ENCODE results near the gene PTPRK.
"Not testable (repeated sequence)": the region's sequence is repeated elsewhere in the genome, so short reads cannot be mapped to it uniquely, and the experiment has no call there.

Gene PTPRK

DNA sequence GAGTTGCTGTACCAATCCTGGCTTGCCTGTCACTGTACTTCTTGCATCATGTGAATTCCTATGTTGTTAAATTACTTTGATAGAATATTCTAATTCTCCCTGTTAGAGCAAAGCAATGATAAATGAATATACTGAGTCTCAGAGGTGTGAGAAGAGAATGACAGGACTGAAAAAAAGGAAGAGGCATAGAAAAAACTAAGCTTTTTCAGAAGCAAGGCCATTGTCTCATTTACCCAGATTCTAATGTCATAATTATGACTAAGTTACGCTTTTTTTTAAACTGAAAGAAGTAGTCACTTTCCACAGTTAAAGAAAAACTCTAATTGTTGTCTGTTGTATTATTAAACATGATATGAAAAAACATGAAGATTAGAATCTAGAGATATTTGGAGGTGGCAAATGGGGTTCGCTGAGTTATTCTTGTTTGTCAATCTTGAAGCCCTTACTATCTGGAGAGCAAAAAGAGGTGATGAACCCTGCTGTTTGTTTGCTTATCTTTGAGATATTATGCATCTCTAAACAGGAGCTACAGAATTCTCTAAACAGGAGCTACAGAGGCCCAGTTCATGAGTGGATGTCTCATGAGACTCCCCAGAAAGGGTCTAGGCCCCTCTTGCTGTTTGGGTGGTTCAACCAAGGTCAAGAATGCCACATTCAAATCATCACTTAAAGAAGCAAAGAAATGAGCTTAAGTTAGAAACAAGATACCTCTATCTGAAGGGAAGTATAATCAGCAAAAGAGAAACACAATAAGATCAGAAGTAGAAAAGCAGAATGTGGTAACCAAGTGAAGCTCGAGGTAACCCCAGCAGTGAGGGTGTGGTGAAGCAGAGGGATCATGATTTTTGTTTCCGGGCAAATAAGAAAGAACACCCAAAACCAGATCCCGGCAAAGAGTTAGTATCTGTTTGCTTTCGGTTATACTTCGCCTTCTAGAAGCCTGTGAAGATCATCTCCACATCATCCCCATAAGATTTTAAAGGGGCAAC, 586.3 kb downstream of the PTPRK start:
- H3K4me1 Mint-ChIP-seq = peaks cover 44% of the 10 kb centered on the region
- peak overlapping the region; percentile 75 for H3K27ac Mint-ChIP-seq
- peak overlapping the region; percentile 32 for H3K4me3 Mint-ChIP-seq
- DNase-seq (ENCODE audit: low spot score in 2 of 2) (peak in 1 of 2 donors; percentile 71), ATAC-seq (peak; percentile 95)
- peaks cover 7% of the 10 kb centered on the region for H3K36me3 Mint-ChIP-seq
- peaks cover 4% of the 10 kb centered on the region for H3K9me3 Mint-ChIP-seq

DNA sequence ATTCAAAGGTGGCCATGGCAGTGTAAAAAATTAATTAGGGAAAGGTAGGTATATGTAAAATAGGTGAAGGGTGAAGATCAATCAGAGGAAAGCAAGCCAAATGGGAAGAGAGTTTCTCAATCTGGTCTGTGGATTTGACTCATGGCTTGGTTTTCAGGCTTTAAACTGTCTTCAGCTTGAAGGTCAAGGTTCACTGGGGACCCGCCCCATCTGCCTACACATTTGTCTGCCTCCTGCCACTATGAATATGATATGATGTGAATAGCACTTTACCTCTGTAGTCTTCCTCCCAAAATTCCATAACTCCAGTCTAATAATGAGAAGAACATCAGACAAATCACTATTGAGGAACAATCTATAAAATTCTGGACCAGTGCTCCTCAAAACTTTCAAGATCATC, 587.3 kb downstream of the PTPRK start:
- Mint-ChIP-seq H3K4me3 (peak overlapping the region; percentile 26), H3K36me3 (peaks cover 5% of the 10 kb centered on the region), H3K9me3 (peaks cover 9% of the 10 kb centered on the region), H3K27ac (no peak overlapping the region), H3K4me1 (peaks cover 34% of the 10 kb centered on the region)
- ATAC-seq (no peak), DNase-seq (ENCODE audit: low spot score in 2 of 2) (no peak)

DNA sequence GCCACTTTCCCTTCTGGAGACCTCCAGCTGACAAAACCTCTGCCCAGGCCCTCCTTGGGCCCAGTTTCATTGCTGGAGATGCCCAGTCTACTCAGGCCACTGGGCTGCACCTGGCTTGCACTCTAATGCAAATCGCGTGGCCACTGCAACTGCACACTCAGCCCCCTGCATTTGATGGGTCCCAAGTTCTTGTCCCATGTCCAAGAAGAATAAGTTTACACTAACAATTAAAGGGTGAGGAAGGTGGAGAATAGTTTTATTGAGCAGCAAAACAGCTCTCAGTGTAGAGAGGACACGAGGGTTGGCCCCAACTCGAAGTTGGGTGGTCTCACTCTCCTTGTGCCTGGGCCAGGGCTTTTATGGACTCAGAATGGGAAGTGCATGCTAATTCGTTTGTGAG, 587.7 kb downstream of the PTPRK start:
- Mint-ChIP-seq H3K27ac (no peak overlapping the region), H3K4me3 (peak overlapping the region; percentile 26), H3K9me3 (peaks cover 9% of the 10 kb centered on the region), H3K4me1 (peaks cover 29% of the 10 kb centered on the region), H3K36me3 (peaks cover under 1% of the 10 kb centered on the region)
- DNase-seq (ENCODE audit: low spot score in 2 of 2) (no peak), ATAC-seq (no peak)

- peaks cover 15% of the 10 kb centered on the region for H3K9me3 Mint-ChIP-seq
- DNase-seq (ENCODE audit: low spot score in 2 of 2) = not testable (repeated sequence)
These were observed 594.0 kb downstream of the PTPRK start for GRCh38 chr6:127926441-127926840.

DNA sequence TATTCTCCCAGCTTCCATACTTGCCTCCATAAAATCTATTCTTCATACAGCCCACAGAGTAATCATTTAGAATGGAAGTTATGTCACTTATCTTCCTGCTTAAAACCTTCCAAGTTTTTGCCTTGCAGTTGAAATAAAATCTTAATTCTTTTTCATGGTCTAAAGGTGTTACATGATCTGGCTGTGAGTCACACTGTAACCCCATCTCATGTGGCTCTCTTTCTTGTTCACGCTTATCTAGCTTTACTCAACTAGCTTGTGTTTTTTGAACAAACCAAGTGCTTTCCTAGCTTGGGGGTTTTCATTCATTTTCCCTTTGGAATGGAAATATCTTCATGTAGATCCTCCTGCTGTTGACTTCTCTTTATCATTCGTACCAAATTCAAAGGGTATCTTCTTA, 596.0 kb downstream of the PTPRK start:
- H3K9me3 Mint-ChIP-seq = peaks cover 15% of the 10 kb centered on the region
- H3K27ac Mint-ChIP-seq = peak overlapping the region; percentile 8
- ATAC-seq (peak; percentile 90), DNase-seq (ENCODE audit: low spot score in 2 of 2) (no peak)
- H3K4me3 Mint-ChIP-seq = no peak overlapping the region
- no peaks in the 10 kb centered on the region for H3K36me3 Mint-ChIP-seq
- H3K4me1 Mint-ChIP-seq = peaks cover 39% of the 10 kb centered on the region

More at GRCh38 chr6:127926441-127926840, 594.0 kb downstream of the PTPRK start:
- not testable (repeated sequence) for H3K27ac Mint-ChIP-seq, ATAC-seq, H3K4me3 Mint-ChIP-seq, H3K36me3 Mint-ChIP-seq
- peaks cover 37% of the 10 kb centered on the region for H3K4me1 Mint-ChIP-seq

- H3K36me3 Mint-ChIP-seq = no peaks in the 10 kb centered on the region
These were observed 596.4 kb downstream of the PTPRK start for GRCh38 chr6:127924031-127924430.

DNA sequence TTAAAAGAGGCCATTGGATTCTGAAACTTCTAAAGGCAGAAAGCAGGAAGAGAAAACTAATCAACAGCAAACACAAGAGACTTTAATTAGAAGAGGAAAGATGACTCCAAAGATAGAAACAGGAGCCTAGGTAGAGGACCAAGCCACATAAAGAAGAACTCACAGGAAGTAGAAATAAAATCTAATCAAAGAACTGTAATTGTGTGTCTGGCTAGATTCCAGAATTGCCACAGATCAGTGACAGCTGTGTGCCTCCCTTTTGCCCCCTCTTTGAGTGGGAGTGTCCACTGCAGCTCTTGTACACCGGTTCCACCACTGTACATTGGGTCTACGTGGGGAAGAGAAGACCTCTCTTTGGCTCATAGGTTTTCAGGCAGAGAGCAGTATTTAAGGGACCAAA, 597.3 kb downstream of the PTPRK start:
- H3K4me1 Mint-ChIP-seq = peaks cover 51% of the 10 kb centered on the region
- ATAC-seq = no peak
- H3K36me3 Mint-ChIP-seq = no peaks in the 10 kb centered on the region
- H3K9me3 Mint-ChIP-seq = peaks cover 10% of the 10 kb centered on the region
- no peak overlapping the region for H3K27ac Mint-ChIP-seq
- H3K4me3 Mint-ChIP-seq = no peak overlapping the region
- DNase-seq (ENCODE audit: low spot score in 2 of 2) = no peak

More at GRCh38 chr6:127924031-127924430, 596.4 kb downstream of the PTPRK start:
- H3K4me1 Mint-ChIP-seq = peaks cover 43% of the 10 kb centered on the region
- peak; percentile 28 for ATAC-seq
- peak overlapping the region; percentile 8 for H3K27ac Mint-ChIP-seq
- DNase-seq (ENCODE audit: low spot score in 2 of 2) = no peak
- H3K4me3 Mint-ChIP-seq = no peak overlapping the region
- peaks cover 15% of the 10 kb centered on the region for H3K9me3 Mint-ChIP-seq

GRCh38 chr6:127921982-127922381, 598.4 kb downstream of the PTPRK start:
- ATAC-seq = no peak
- Mint-ChIP-seq H3K9me3 (peaks cover 6% of the 10 kb centered on the region), H3K36me3 (no peaks in the 10 kb centered on the region), H3K4me1 (peaks cover 56% of the 10 kb centered on the region), H3K27ac (no peak overlapping the region), H3K4me3 (no peak overlapping the region)
- DNase-seq (ENCODE audit: low spot score in 2 of 2) = no peak

- no peak for DNase-seq (ENCODE audit: low spot score in 2 of 2)
- Mint-ChIP-seq H3K9me3 (peaks cover 3% of the 10 kb centered on the region), H3K27ac (no peak overlapping the region), H3K36me3 (no peaks in the 10 kb centered on the region), H3K4me1 (peaks cover 61% of the 10 kb centered on the region), H3K4me3 (no peak overlapping the region)
- no peak for ATAC-seq
These were observed 599.6 kb downstream of the PTPRK start for GRCh38 chr6:127920804-127921203.
